Subcutaneous adipose tissue (tissue), 4 donors: ENCODE results near the gene MINDY4. TPM values are rescaled to one million over a fixed set of nuclear protein-coding genes. Genes with fewer than 3 reads are reported as not detected.

Experiments
- total RNA-seq, 4 donors: library from RNA; depleted of rRNA; stranded (reverse); fragments of >200 nt; gene quantifications; one replicate each; pipeline ENCODE4 v1.1.0, GENCODE V29; 2016
- TF ChIP-seq, protein P1 (sequence below): fragments of 450-650 bp; IDR thresholded peaks from one replicate; pipeline ENCODE4 v1.5.1; 2016; ENCODE audit warnings: low read depth, mild to moderate bottlenecking, control low read depth, antibody characterized with exemption, moderate library complexity

MINDY4 gene
- total RNA-seq, 4 donors from 2014 or later, result 3.7 to 8.5 (median 7.4) TPM

- TF ChIP-seq, protein P1, sequence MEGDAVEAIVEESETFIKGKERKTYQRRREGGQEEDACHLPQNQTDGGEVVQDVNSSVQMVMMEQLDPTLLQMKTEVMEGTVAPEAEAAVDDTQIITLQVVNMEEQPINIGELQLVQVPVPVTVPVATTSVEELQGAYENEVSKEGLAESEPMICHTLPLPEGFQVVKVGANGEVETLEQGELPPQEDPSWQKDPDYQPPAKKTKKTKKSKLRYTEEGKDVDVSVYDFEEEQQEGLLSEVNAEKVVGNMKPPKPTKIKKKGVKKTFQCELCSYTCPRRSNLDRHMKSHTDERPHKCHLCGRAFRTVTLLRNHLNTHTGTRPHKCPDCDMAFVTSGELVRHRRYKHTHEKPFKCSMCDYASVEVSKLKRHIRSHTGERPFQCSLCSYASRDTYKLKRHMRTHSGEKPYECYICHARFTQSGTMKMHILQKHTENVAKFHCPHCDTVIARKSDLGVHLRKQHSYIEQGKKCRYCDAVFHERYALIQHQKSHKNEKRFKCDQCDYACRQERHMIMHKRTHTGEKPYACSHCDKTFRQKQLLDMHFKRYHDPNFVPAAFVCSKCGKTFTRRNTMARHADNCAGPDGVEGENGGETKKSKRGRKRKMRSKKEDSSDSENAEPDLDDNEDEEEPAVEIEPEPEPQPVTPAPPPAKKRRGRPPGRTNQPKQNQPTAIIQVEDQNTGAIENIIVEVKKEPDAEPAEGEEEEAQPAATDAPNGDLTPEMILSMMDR, result no peak
These were observed 165.5 kb downstream of the MINDY4 start for GRCh38 chr7:30936650-30937245.

DNA sequence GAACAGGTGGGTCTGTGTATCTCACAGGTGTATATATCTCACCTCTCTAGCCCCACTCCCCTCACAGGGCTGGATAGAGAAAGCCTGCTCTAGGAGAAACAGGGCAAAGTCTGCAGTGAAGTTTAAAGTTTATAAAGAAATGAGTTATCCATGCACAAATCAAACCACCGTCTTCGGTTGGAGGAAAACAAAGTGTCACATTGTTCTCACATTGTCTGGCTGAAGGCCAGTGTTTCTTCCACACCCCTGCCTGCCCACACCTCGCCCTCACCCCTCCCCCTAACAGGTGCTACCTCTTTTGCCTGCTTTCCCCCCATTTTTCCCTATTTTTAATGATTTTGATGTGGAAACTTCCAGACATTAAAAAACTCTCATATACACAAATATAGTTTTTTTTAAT lies 166.2 kb downstream of the MINDY4 start:
- TF ChIP-seq, protein P1, result no peak

DNA sequence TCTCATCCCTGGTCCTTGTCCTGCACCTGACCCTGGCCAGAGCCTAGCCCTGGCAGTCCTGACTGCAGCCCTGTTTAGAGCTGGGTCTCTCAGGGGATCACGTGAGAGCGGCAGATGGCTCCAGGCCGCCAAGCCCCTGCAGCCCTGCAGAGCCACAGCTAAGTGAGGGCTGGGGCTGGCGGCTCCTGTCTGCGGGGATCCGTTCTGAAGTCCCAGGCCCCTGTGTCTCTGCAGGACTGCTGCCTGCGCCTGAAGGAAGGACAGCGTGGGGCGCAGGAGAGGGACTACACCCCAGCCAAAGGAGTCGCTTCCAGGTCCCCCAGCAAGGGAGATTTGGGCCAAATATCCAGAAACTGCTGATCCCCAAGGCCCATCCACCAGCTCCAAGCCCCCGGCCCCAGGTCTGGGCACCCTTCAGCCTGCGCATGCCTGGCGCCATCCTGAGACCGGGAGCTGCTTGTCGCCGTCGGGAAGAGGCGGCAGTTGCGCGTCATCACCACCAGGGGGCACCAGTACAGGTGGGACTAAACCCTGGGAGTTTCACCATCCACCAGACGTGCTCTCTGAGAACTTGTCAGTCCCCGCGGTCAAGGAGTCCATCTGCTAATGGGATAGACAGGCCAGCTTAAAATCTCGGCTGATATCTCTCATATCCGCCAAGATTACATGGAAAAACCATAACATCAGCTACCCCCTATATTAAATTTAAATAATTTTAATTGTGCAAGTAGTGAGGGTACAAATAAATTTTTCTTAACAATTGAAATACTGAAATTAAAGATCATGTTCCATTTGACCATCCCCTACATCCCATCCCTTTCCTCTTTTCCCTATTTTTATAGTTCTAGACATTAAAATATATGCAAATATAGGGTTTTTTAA lies 167.5 kb downstream of the MINDY4 start:
- TF ChIP-seq, protein P1, result no peak

DNA sequence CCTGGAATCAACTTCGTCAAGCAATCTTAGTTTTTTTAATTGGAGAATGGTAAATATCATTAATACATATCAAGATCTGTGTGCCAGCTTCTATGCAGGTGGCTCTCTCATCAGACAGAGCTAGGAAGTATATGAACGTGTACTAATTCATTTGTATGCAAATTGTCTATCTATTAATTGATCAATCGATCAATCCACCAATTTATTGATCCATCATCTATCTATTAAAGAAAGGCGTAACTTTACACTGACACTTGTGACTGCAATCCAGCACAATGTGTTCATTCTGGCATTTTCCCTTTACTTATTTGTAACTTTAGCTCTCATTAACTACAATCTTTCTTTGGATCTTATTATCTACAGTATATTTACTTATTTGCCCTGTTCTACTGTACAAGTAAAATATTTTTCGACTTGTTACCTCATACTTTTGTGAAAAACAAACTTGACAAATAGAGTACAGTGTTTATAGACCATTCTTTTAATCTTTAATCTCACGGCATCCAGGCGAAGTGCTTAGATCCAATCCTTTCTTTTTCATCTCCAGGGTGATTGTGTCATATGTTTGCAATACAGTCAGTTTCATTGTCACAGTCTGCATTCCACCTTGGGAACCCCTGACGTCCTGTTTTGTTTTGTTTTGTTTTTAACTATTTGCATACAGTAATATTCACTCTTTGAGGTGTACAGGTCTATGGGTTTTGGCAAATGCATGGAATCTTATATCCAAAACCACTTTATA lies 170.5 kb downstream of the MINDY4 start:
- TF ChIP-seq, protein P1, result no peak

Other genes starting within 250 kb of the MINDY4 start
- gene GARS1, start 176.5 kb upstream of the MINDY4 start, total RNA-seq, result 100 to 1,000 TPM in 1 of 4 donors, 10 to 100 TPM in 3; 36.4 to 118 (median 49.9) TPM
- 1 to 10 TPM in 1 of 4 donors, not detected in 3; 1.1 TPM for gene CRHR2, start 89.0 kb upstream of the MINDY4 start, total RNA-seq
- gene INMT, start 19.3 kb upstream of the MINDY4 start, total RNA-seq, result 10 to 100 TPM in 2 of 4 donors, 1 to 10 TPM in 2; 1.4 to 30.1 (median 10.9) TPM
- gene AQP1, start 140.4 kb downstream of the MINDY4 start, total RNA-seq, result 100 to 1,000 TPM in 3 of 4 donors, 10 to 100 TPM in 1; 74.8 to 310 (median 175) TPM
- not detected for gene GHRHR, start 192.5 kb downstream of the MINDY4 start, total RNA-seq